UCSD-AML1 (cell line): ENCODE measurements around the gene TUBA4B.

Experiments used
- DNase-seq: peaks from one replicate; lab custom pipeline; 2025; ENCODE audit not compliant: unreplicated experiment; lab: John Stamatoyannopoulos, UW

TUBA4B gene

GRCh38 chr2:219314804-219315468, 61.9 kb downstream of the TUBA4B start:
- no peak for DNase-seq
